Measurements from ENCODE around the gene MTX2.

MTX2 gene

GRCh38 chr2:176383100-176383499, 113.9 kb downstream of the MTX2 start:
- DNase-seq = no peak

GRCh38 chr2:176383836-176384442, 114.7 kb downstream of the MTX2 start:
- DNase-seq = no peak

DNA sequence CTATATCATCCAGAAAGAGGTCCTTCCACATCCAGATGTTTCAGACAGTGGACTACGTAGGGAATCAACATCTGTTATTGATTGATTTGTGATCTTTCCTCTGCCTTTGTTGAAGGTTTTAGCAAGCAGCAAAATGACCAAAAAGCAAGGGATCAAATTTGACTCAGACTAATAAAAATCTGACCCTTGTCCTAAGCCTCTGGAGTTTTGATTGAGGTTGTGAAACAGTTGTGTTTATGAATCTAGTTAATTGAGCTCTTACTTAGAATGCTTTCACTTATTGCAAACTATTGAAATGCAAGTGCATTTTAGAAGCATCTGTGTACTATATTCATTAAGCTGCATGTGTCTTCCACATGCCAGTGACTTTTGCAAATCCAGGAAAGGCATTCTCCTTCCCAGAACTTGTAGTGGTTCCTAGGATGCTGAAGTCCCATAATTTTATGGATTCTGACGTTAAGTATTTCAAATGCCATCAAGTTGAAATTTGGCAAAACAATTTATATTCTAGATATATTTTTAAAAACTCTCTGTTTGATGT, 116.0 kb downstream of the MTX2 start:
- DNase-seq = no peak

DNA sequence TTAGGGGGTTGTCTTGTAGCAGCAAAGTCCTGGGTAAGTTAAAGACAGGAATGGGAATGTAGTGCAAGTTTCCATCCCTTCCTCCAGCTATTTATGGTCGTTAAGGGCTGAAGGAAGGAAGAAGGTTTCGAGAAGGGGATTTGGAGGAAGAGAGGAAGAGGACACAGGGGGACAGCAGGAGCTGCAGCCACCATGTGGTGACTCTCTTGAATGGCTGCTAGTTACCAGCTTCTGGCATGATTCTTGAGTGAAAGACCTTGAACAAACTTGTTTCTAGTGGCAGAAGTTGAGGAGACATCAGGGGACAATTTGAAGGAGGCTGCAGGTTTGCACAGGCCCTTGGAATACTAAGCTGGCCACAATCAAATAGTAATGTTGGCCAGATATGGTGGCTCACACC, 116.6 kb downstream of the MTX2 start:
- no peak for DNase-seq

All from NCI-H1930 (cell line).